Measurements from ENCODE around the gene ZNF22. TPM values are rescaled to one million over a fixed set of nuclear protein-coding genes. Genes with fewer than 3 reads are reported as not detected.

Gene ZNF22
- total and polyA plus RNA-seq, 9 donors: 19.4 to 38.0 (median 27.4) TPM

DNA sequence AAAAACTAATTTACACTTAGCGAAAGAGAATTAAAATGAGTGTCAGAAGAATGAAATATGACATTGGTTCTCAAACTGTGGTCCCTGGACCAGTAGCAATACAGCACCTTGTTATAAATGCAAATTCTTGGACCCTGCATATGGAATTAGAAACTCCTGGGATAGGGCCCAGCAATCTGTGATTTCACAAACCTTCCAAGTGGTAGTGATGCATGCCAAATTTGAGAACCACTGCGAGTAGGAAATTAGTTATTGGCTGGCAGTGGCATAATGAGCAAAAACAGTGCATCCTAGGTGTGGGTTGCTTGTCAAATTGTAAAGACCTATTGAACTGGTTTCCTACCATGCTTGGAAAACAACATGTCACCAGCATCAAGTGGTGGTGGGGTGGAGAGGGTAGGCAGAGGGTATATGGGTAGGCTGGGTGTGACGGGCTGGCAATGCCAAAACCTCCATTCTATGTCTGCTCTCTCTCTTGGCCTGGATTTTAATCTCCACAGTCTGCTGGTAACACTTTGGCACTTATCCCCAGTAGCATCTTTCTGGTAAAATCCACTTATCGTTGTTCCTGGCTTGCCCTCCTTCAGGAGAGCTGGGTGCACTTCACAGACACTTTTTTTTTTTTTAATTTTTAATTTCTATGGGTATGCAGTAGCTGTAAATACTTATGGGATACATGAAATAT, 50.0 kb downstream of the ZNF22 start:
- Histone ChIP-seq H3K9me3 (no peaks in the 10 kb centered on the region), H3K27me3 (no peaks in the 10 kb centered on the region), H3K4me3 (no peak overlapping the region), H3K4me1 (ENCODE audit: insufficient read depth) (no peaks in the 10 kb centered on the region), H3K36me3 (no peaks in the 10 kb centered on the region), H3K27ac (no peak overlapping the region)
- DNase-seq: no peak
- TF ChIP-seq, protein P1, sequence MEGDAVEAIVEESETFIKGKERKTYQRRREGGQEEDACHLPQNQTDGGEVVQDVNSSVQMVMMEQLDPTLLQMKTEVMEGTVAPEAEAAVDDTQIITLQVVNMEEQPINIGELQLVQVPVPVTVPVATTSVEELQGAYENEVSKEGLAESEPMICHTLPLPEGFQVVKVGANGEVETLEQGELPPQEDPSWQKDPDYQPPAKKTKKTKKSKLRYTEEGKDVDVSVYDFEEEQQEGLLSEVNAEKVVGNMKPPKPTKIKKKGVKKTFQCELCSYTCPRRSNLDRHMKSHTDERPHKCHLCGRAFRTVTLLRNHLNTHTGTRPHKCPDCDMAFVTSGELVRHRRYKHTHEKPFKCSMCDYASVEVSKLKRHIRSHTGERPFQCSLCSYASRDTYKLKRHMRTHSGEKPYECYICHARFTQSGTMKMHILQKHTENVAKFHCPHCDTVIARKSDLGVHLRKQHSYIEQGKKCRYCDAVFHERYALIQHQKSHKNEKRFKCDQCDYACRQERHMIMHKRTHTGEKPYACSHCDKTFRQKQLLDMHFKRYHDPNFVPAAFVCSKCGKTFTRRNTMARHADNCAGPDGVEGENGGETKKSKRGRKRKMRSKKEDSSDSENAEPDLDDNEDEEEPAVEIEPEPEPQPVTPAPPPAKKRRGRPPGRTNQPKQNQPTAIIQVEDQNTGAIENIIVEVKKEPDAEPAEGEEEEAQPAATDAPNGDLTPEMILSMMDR (IDR thresholded peaks at IDR 0.05): no peak
- TF ChIP-seq EP300 (IDR thresholded peaks at IDR 0.05) (no peak), POLR2A (IDR thresholded peaks at IDR 0.05) (no peak)
- 67 to 90% (median 88%) methylated on average over 4 of the region's 4 CpGs for WGBS, 3 donors
- intact Hi-C loops (cut with DNase I): no loop called here

DNA sequence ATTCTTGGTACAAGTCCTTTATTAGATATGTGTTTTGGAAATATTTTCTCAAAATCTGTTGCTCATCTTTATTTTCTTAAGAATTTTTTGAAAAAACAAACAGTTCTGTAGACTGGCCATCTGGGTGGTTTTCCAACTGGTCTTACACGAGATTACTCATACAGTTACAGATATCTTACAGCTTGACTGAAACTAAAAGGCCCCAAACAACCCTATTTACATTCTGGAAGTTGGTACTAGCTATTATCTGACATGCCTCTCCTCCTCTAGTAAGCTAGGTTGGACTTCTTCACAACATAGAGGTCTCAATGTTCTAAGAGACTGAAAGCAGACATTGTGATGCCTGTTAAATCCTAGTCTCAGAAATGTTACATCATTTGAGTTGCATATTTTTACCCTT, 52.0 kb downstream of the ZNF22 start:
- 31 to 38% (median 34%) methylated on average over 1 of the region's 1 CpG for WGBS, 3 donors
- Histone ChIP-seq H3K27ac (no peak overlapping the region), H3K4me3 (no peak overlapping the region), H3K36me3 (no peaks in the 10 kb centered on the region), H3K9me3 (no peaks in the 10 kb centered on the region), H3K4me1 (ENCODE audit: insufficient read depth) (no peaks in the 10 kb centered on the region), H3K27me3 (no peaks in the 10 kb centered on the region)
- intact Hi-C loops (cut with DNase I): no loop called here
- TF ChIP-seq, protein P1 (IDR thresholded peaks at IDR 0.05): no peak
- TF ChIP-seq EP300 (IDR thresholded peaks at IDR 0.05) (no peak), POLR2A (IDR thresholded peaks at IDR 0.05) (no peak)
- DNase-seq: no peak

DNA sequence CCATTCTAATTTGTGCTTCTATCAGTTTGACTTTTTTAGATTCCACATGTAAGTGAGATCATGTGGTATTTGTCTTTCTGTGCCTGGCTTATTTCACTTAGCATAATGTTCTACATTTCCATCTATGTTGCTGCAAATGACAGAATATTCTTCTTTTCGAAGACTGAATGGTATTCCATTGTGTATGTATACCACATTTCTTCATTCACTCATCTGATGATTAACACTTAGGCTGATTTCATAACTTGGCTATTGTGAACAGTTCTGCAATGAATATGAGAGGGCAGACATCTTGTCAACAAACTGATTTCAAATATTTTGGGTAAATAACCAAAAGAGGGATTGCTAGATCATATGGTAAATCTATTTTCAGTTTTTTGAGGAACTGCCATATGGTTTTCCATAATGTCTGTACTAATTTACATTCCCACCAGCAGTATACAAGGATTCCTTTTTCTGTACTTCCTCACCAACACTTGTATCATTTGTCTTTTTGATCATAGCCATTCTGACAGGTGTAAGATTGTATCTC, 52.9 kb downstream of the ZNF22 start:
- H3K9me3 ChIP-seq: no peaks in the 10 kb centered on the region
- H3K36me3 ChIP-seq: no peaks in the 10 kb centered on the region
- no peak overlapping the region for H3K27ac ChIP-seq
- WGBS, 3 donors: 87 to 91% (median 89%) methylated on average over 1 of the region's 1 CpG
- H3K4me1 ChIP-seq (ENCODE audit: insufficient read depth): no peaks in the 10 kb centered on the region
- no peaks in the 10 kb centered on the region for H3K27me3 ChIP-seq
- no peak for TF ChIP-seq POLR2A (IDR thresholded peaks at IDR 0.05)
- TF ChIP-seq EP300 (IDR thresholded peaks at IDR 0.05): no peak
- TF ChIP-seq, protein P1 (IDR thresholded peaks at IDR 0.05): no peak
- H3K4me3 ChIP-seq: no peak overlapping the region
- DNase-seq: no peak
- intact Hi-C loops (cut with DNase I): no loop called here

Other genes starting within 250 kb of the ZNF22 start
- gene TMEM72, start 89.6 kb upstream of the ZNF22 start, total RNA-seq: not detected
- under 1 TPM in 1 of 2 donors, not detected in 1; 0.05 TPM for gene TMEM72, start 89.6 kb upstream of the ZNF22 start, polyA plus RNA-seq
- 10 to 100 TPM in 3 of 7 donors, 1 to 10 TPM in 4; 4.8 to 21.9 (median 7.3) TPM for gene RASSF4, start 41.1 kb upstream of the ZNF22 start, total RNA-seq
- gene RASSF4, start 41.1 kb upstream of the ZNF22 start, polyA plus RNA-seq: 1 to 10 TPM; 8.1 to 9.7 TPM
- gene DEPP1, start 22.1 kb upstream of the ZNF22 start, total RNA-seq: 100 to 1,000 TPM in 5 of 7 donors, 10 to 100 TPM in 2; 35.6 to 511 (median 174) TPM
- gene DEPP1, start 22.1 kb upstream of the ZNF22 start, polyA plus RNA-seq: 100 to 1,000 TPM in 1 of 2 donors, 10 to 100 TPM in 1; 56.7 to 603 TPM